HEK293 (cell line): ENCODE measurements around the gene KLRC3.
"Not testable (repeated sequence)": the region's sequence is repeated elsewhere in the genome, so short reads cannot be mapped to it uniquely, and the experiment has no call there.

ENCODE experiments used
- CTCF ChIA-PET: fragments of 350-600 bp; formaldehyde crosslinking; extraction: SDS; loops from one replicate; lab custom pipeline; 2021; ENCODE audit warnings: antibody characterized with exemption; lab: Yijun Ruan, JAX
- POLR2A ChIA-PET: fragments of 300-600 bp; formaldehyde crosslinking; extraction: SDS; loops from one replicate; lab custom pipeline; 2020; ENCODE audit warnings: antibody characterized with exemption, inconsistent platforms; lab: Yijun Ruan, JAX
- H3K27ac ChIP-seq: fragments of 200-500 bp; sonication (Bioruptor generic); 2 replicates; pipeline ENCODE4 v1.5.1; 2014; ENCODE audit warnings: low read depth, low read length, control low read depth, inconsistent platforms; ENCODE audit errors: extremely low read depth
- H3K36me3 ChIP-seq, 2 experiments: fragments of 200-500 bp in 1 of 2; sonication (Bioruptor generic) in 1 of 2; 1 replicate in 1 of 2; 2 replicates in 1 of 2; pipeline ENCODE4 v1.5.1; 2014 to 2017; ENCODE audit warnings: inconsistent platforms in 2 of 2, low read length in 2 of 2; ENCODE audit not compliant: control insufficient read depth in 2 of 2, insufficient read depth in 1 of 2
- H3K4me1 ChIP-seq: fragments of 200-500 bp; sonication (Bioruptor generic); 2 replicates; pipeline ENCODE4 v1.5.1; 2014; ENCODE audit warnings: mild to moderate bottlenecking, low read length, inconsistent platforms; ENCODE audit not compliant: control insufficient read depth, insufficient read depth
- H3K4me3 ChIP-seq: 2 replicates; pipeline ENCODE4 v1.5.1; 2011; ENCODE audit warnings: low read depth, mild to moderate bottlenecking, control low read depth, low read length, moderate library complexity
- H3K9me3 ChIP-seq: fragments of 200-500 bp; sonication (Bioruptor generic); 2 replicates; pipeline ENCODE4 v1.5.1; 2014; ENCODE audit warnings: low read depth, low read length, inconsistent platforms; ENCODE audit not compliant: control insufficient read depth, insufficient read depth
- ATF2 ChIP-seq: fragments of 450-650 bp; formaldehyde crosslinking; IDR thresholded peaks from 2 replicates; pipeline ENCODE4 v1.5.1; 2016; ENCODE audit warnings: missing biosample characterization, missing genetic modification characterization, low read depth
- KLF17 ChIP-seq: fragments of 450-650 bp; formaldehyde crosslinking; IDR thresholded peaks from 2 replicates; pipeline ENCODE4 v1.5.1; 2016; ENCODE audit warnings: missing biosample characterization, missing genetic modification characterization
- OSR2 ChIP-seq: fragments of 450-650 bp; formaldehyde crosslinking; IDR thresholded peaks from 2 replicates; pipeline ENCODE4 v1.5.1; 2016; ENCODE audit warnings: missing biosample characterization, missing genetic modification characterization
- PRDM1 ChIP-seq: fragments of 450-650 bp; formaldehyde crosslinking; IDR thresholded peaks from 2 replicates; pipeline ENCODE4; 2016; ENCODE audit warnings: missing biosample characterization, missing genetic modification characterization
- TRIM28 ChIP-seq: IDR thresholded peaks from 2 replicates; pipeline ENCODE4 v1.6.1; 2011; ENCODE audit warnings: low read length, control low read depth, borderline replicate concordance
- WT1 ChIP-seq: fragments of 450-650 bp; formaldehyde crosslinking; IDR thresholded peaks from 2 replicates; pipeline ENCODE4 v1.5.1; 2016; ENCODE audit warnings: missing biosample characterization, missing genetic modification characterization
- ZBTB17 ChIP-seq: fragments of 450-650 bp; formaldehyde crosslinking; IDR thresholded peaks from 2 replicates; pipeline ENCODE4 v1.5.1; 2016; ENCODE audit warnings: missing biosample characterization, missing genetic modification characterization
- ZBTB21 ChIP-seq: fragments of 450-650 bp; formaldehyde crosslinking; IDR thresholded peaks from 2 replicates; pipeline ENCODE4 v1.5.1; 2017; ENCODE audit warnings: missing biosample characterization, missing genetic modification characterization
- ZNF366 ChIP-seq: fragments of 450-650 bp; formaldehyde crosslinking; conservative IDR thresholded peaks from 2 replicates; pipeline ENCODE4 v1.5.1; 2016; ENCODE audit warnings: missing biosample characterization, missing genetic modification characterization
- ZNF518A ChIP-seq: fragments of 450-650 bp; formaldehyde crosslinking; conservative IDR thresholded peaks from 2 replicates; pipeline ENCODE4 v1.5.1; 2016; ENCODE audit warnings: low read depth, missing biosample characterization, missing genetic modification characterization
- ZNF610 ChIP-seq: fragments of 450-650 bp; formaldehyde crosslinking; IDR thresholded peaks from 2 replicates; pipeline ENCODE4 v1.5.1; 2016; ENCODE audit warnings: missing biosample characterization, missing genetic modification characterization, borderline replicate concordance
- ZNF629 ChIP-seq: fragments of 450-650 bp; formaldehyde crosslinking; IDR thresholded peaks from 2 replicates; pipeline ENCODE4 v1.5.1; 2017; ENCODE audit warnings: missing biosample characterization, missing genetic modification characterization
- ZNF704 ChIP-seq: fragments of 450-650 bp; formaldehyde crosslinking; IDR thresholded peaks from 2 replicates; pipeline ENCODE4 v1.5.1; 2016; ENCODE audit warnings: missing biosample characterization, missing genetic modification characterization
- ZXDB ChIP-seq: fragments of 450-650 bp; formaldehyde crosslinking; IDR thresholded peaks from 2 replicates; pipeline ENCODE4 v1.5.1; 2016; ENCODE audit warnings: missing biosample characterization, missing genetic modification characterization

Gene KLRC3

GRCh38 chr12:10395390-10395998 lies 24.9 kb downstream of the KLRC3 start (continued):
- TF ChIP-seq ZNF518A (tag by site-specific recombination) (0 out of 2 replicates have a peak, but pooled peaks have one; percentile 14), TRIM28 (0 out of 2 replicates have a peak, but pooled peaks have one; percentile 19), ZNF704 (tag by site-specific recombination) (no peak), ZNF610 (tag by site-specific recombination) (no peak)

GRCh38 chr12:10394531-10395152 lies 25.8 kb downstream of the KLRC3 start:
- H3K4me3 ChIP-seq, H3K9me3 ChIP-seq, H3K36me3 ChIP-seq: not testable (repeated sequence)
- TF ChIP-seq ZBTB17 (tag by site-specific recombination) (0 out of 2 replicates have a peak, but pooled peaks have one; percentile 13), ATF2 (tag by site-specific recombination) (peak; percentile 35; the same call in 1 of the 2 replicates), ZNF629 (tag by site-specific recombination) (peak; percentile 84), ZXDB (tag by site-specific recombination) (peak; percentile 26; the same call in 1 of the 2 replicates), WT1 (tag by site-specific recombination) (peak; percentile 52), ZNF366 (tag by site-specific recombination) (peak; percentile 30; the same call in 1 of the 2 replicates), ZBTB21 (tag by site-specific recombination) (peak; percentile 74; the same call in 1 of the 2 replicates), KLF17 (tag by site-specific recombination) (peak; percentile 63; the same call in 1 of the 2 replicates), PRDM1 (tag by site-specific recombination) (peak; percentile 75), OSR2 (tag by site-specific recombination) (0 out of 2 replicates have a peak, but pooled peaks have one; percentile 7)
- ChIA-PET POLR2A (interaction anchor here (1.3 kb wide), 1 partner anchor 10 kb away, joined by 3 read pairs; no protein-coding TSS in a partner anchor), CTCF (interaction anchor here (0.6 kb wide), 1 partner anchor 256 kb away, joined by 4 read pairs; no protein-coding TSS in a partner anchor)
- Histone ChIP-seq H3K4me1 (peaks cover 22% of the 10 kb centered on the region), H3K27ac (peak overlapping the region; percentile 53; the same call in 1 of the 2 replicates)
